ENCODE data around the gene FRMD1. TPM values are rescaled to one million over a fixed set of nuclear protein-coding genes. Genes with fewer than 3 reads are reported as not detected.

The FRMD1 gene
- total and polyA plus RNA-seq, 2 donors (not counting 3 experiments of a cell fraction or from before 2014, with no cell fraction given): not detected

DNA sequence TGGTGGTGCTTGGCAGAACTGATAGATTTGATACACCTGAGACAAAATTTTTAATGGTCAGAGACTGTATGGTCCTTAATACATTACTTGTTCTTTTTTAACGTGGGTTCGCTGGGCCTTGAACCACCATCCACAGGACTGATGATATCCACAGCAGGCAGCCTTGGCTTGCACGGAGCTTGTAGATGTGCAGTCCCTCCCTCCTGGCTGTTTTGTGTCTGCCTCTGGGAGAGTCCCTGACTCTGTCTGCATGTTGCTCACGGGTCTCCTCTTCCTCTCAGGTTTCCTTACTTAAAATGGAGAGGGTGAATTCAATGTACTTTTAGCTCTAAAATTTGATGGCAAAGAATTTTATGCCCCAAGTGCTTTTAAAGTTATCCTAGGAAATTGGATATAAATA lies 64.0 kb downstream of the FRMD1 start:
- FAIRE-seq: no peak
- intact Hi-C loops (cut with micrococcal nuclease): no loop called here
- POLR2A ChIA-PET: no interaction called here
- dilution Hi-C loops (cut with MboI; ENCODE audit: extremely low pct_ligation_motif_present, low sequenced_read_pairs): no loop called here
- no peak for DNase-seq (ENCODE audit: low read depth, low spot score)
- no peaks in the 10 kb centered on the region for H4K20me1 ChIP-seq (replicated peaks; ENCODE audit: control insufficient read depth, extremely low read depth, insufficient read depth, low read length)
- H3K27me3 ChIP-seq (ENCODE audit: control insufficient read depth in 2 of 2, insufficient read depth in 2 of 2, low read length in 2 of 2): peaks cover 0 to 3% of the 10 kb centered on the region in 2 experiments
- H3K4me1 ChIP-seq (ENCODE audit: control insufficient read depth, extremely low read depth, insufficient read depth, low read length): no peaks in the 10 kb centered on the region
- H2AFZ ChIP-seq (ENCODE audit: low read depth, low read length): no peak overlapping the region
- H3K4me3 ChIP-seq (replicated peaks in 1 of 3; ENCODE audit: insufficient read depth in 1 of 3, low read depth in 1 of 3, low read length in 3 of 3): no peak overlapping the region
- H3K36me3 ChIP-seq (ENCODE audit: control insufficient read depth in 2 of 2, extremely low read depth in 1 of 2, insufficient read depth in 2 of 2, low read length in 2 of 2): no peaks in the 10 kb centered on the region
- H3K9ac ChIP-seq (replicated peaks; ENCODE audit: extremely low read depth, insufficient read depth, low read length): no peak overlapping the region
- no peaks in the 10 kb centered on the region for H3K79me2 ChIP-seq (ENCODE audit: control insufficient read depth, insufficient read depth, low read length)
- no peak overlapping the region for H3K4me2 ChIP-seq (ENCODE audit: insufficient read depth, low read length)
- CTCF ChIA-PET: no interaction called here
- no peaks in the 10 kb centered on the region for H3K9me1 ChIP-seq (replicated peaks; ENCODE audit: control insufficient read depth, extremely low read depth, insufficient read depth, low read length)
- BruUV-seq (replicated peaks): no TSS peak
- no peaks in the 10 kb centered on the region for H3K9me3 ChIP-seq (replicated peaks; ENCODE audit: control insufficient read depth, insufficient read depth, low read length)
- no peak overlapping the region for H3K27ac ChIP-seq (ENCODE audit: insufficient read depth, low read depth, low read length)
- TF ChIP-seq, protein P1, sequence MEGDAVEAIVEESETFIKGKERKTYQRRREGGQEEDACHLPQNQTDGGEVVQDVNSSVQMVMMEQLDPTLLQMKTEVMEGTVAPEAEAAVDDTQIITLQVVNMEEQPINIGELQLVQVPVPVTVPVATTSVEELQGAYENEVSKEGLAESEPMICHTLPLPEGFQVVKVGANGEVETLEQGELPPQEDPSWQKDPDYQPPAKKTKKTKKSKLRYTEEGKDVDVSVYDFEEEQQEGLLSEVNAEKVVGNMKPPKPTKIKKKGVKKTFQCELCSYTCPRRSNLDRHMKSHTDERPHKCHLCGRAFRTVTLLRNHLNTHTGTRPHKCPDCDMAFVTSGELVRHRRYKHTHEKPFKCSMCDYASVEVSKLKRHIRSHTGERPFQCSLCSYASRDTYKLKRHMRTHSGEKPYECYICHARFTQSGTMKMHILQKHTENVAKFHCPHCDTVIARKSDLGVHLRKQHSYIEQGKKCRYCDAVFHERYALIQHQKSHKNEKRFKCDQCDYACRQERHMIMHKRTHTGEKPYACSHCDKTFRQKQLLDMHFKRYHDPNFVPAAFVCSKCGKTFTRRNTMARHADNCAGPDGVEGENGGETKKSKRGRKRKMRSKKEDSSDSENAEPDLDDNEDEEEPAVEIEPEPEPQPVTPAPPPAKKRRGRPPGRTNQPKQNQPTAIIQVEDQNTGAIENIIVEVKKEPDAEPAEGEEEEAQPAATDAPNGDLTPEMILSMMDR (IDR thresholded peaks at IDR 0.05; ENCODE audit: extremely low read depth in 1 of 2, insufficient read depth in 1 of 2, low read depth in 1 of 2, low read length in 2 of 2): no peak
- no peak for TF ChIP-seq POLR2A (IDR thresholded peaks at IDR 0.05; ENCODE audit: low read depth, low read length)
- TF ChIP-seq GATA2 (IDR thresholded peaks at IDR 0.05; ENCODE audit: insufficient read depth, insufficient read length, low read depth, low read length): no peak
- no peak for TF ChIP-seq EZH2 (IDR thresholded peaks at IDR 0.05; ENCODE audit: borderline replicate concordance, low read depth, low read length, severe bottlenecking)
- no peak for TF ChIP-seq MYC (IDR thresholded peaks at IDR 0.05; ENCODE audit: low read depth, low read length)
- no peak for TF ChIP-seq JUN (IDR thresholded peaks at IDR 0.05; ENCODE audit: borderline replicate concordance, insufficient read depth, insufficient read length, low read depth)
- TF ChIP-seq, protein P2, sequence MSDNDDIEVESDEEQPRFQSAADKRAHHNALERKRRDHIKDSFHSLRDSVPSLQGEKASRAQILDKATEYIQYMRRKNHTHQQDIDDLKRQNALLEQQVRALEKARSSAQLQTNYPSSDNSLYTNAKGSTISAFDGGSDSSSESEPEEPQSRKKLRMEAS (IDR thresholded peaks at IDR 0.05; ENCODE audit: insufficient read depth, insufficient read length): no peak
- TF ChIP-seq FOS (IDR thresholded peaks at IDR 0.05; ENCODE audit: borderline replicate concordance, insufficient read depth, low read length): no peak
- no peak for TF ChIP-seq POLR2AphosphoS5 (IDR thresholded peaks at IDR 0.05; ENCODE audit: insufficient read depth, low read depth, low read length)
